HCT116 (cell line): ENCODE results near the gene CHST8.

ENCODE experiments used
- CTCF ChIP-seq, 3 experiments: fragments of 200-600 bp in 1 of 3; sonication (generic) in 1 of 3; IDR thresholded peaks in 2 of 3; conservative IDR thresholded peaks in 1 of 3; 2 replicates each; pipeline ENCODE4 v1.5.1; 2012 to 2017; ENCODE audit warnings: low read depth in 2 of 3, low read length in 2 of 3, antibody characterized with exemption in 1 of 3, borderline replicate concordance in 1 of 3, control low read depth in 1 of 3, mild to moderate bottlenecking in 1 of 3, mixed read lengths in 1 of 3, mixed run types in 1 of 3, moderate library complexity in 1 of 3; ENCODE audit not compliant: insufficient read depth in 1 of 3
- EZH2 ChIP-seq: fragments of 200-600 bp; sonication (generic); IDR thresholded peaks from 2 replicates; pipeline ENCODE4 v1.6.1; 2017; ENCODE audit warnings: antibody characterized with exemption, mixed run types
- MAX ChIP-seq: IDR thresholded peaks from 2 replicates; pipeline ENCODE4 v1.6.1; 2012
- POLR2A ChIP-seq: IDR thresholded peaks from 2 replicates; pipeline ENCODE4 v1.7.0; 2011; ENCODE audit warnings: borderline replicate concordance; ENCODE audit not compliant: insufficient read depth, insufficient read length; ENCODE audit errors: extremely low read depth
- POLR2AphosphoS5 ChIP-seq: IDR thresholded peaks from 2 replicates; pipeline ENCODE4 v1.6.1; 2011; ENCODE audit warnings: mild to moderate bottlenecking, low read depth, low read length, moderate library complexity
- REST ChIP-seq: IDR thresholded peaks from 2 replicates; pipeline ENCODE4 v1.6.1; 2012; ENCODE audit warnings: low read depth
- SRF ChIP-seq: IDR thresholded peaks from 2 replicates; pipeline ENCODE4 v1.6.1; 2012; ENCODE audit warnings: low read depth
- ZFX ChIP-seq: fragments of 450-650 bp; IDR thresholded peaks from 2 replicates; pipeline ENCODE4 v1.6.1; 2017

GRCh38 chr19:33639035-33639681, 17.4 kb downstream of the CHST8 start:
- no peak for TF ChIP-seq POLR2AphosphoS5
- no peak for TF ChIP-seq POLR2A
- no peak for TF ChIP-seq CTCF (IDR thresholded peaks at IDR 0.05 in 2 of 3, conservative IDR thresholded peaks at IDR 0.05 in 1 of 3; ENCODE audit: borderline replicate concordance in 1 of 3, insufficient read depth in 1 of 3, low read depth in 2 of 3, low read length in 2 of 3)
- TF ChIP-seq SRF, result no peak
- TF ChIP-seq EZH2, result no peak
- TF ChIP-seq ZFX, result no peak
- no peak for TF ChIP-seq REST
- TF ChIP-seq MAX, result no peak
